D721Med (cell line): ENCODE measurements around the gene TCEAL8.

Experiments used
- DNase-seq: peaks from one replicate; pipeline ENCODE4 v3.0.0; 2011; ENCODE audit warnings: low spot score; ENCODE audit not compliant: insufficient read length
- FAIRE-seq: peaks from 2 replicates; lab custom pipeline; 2011; peaks lifted over from hg19 to GRCh38; lab: Jason Lieb, UNC
- CTCF ChIP-seq: IDR thresholded peaks from 2 replicates; pipeline ENCODE4 v1.5.1; 2012; ENCODE audit warnings: mild to moderate bottlenecking, control low read depth; ENCODE audit not compliant: insufficient read depth; ENCODE audit errors: missing control alignments

Gene TCEAL8

GRCh38 chrX:103214870-103215424 is 40.0 kb downstream of the TCEAL8 start, which contains the start of gene BEX4:
Gene BEX4, plus strand, starts transcription at chrX:103215108. Its CDS starts 1,046 bp downstream, at chrX:103216154.
- no peak for TF ChIP-seq CTCF
- DNase-seq (peak; percentile 28), FAIRE-seq (no peak)

DNA sequence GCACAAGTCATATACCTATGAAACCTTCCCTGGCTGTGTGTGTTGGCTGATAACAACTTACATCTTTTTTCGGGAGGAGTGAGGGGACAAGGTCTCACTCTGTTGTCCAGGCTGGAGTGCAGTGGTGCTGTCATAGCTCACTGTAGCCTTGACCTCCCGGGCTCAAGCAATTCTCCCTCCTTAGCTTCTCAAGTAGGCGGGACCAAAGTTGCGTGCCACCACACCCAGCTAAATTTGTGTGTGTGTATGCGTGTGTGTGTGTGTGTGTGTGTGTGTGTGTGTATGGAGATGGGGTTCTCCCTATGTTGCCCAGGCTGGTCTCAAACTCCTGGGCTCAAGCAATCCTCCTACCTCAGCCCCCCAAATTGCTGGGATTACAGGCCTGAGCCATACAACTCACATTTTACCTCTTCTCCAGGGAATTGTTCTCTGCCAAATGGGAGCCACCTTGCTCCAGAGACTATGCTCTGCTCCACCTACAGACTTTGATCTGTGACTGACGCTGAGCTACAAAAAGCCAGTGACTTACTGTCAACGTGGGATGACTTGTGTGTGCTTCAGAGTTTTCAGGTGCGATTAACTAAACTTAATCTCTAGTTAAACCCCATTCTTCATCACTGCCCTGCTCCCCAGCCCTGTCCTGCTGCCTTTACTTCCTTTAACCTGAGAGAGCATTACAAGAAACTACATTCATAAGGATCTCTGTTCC is 42.1 kb downstream of the TCEAL8 start:
- no peak for FAIRE-seq
- TF ChIP-seq CTCF: no peak
- DNase-seq: no peak

GRCh38 chrX:103211012-103211715 is 43.8 kb downstream of the TCEAL8 start:
- FAIRE-seq: no peak
- no peak for DNase-seq
- peak; percentile 49 for TF ChIP-seq CTCF

GRCh38 chrX:103210056-103210455 is 44.9 kb downstream of the TCEAL8 start:
- no peak for TF ChIP-seq CTCF
- no peak for DNase-seq
- no peak for FAIRE-seq
